Astrocyte of the hippocampus (primary cell): ENCODE data around the gene SPINK2.

ENCODE experiments used
- DNase-seq: peaks from one replicate; pipeline ENCODE4 v3.0.0; 2011; ENCODE audit warnings: low read depth, low spot score

The SPINK2 gene

DNA sequence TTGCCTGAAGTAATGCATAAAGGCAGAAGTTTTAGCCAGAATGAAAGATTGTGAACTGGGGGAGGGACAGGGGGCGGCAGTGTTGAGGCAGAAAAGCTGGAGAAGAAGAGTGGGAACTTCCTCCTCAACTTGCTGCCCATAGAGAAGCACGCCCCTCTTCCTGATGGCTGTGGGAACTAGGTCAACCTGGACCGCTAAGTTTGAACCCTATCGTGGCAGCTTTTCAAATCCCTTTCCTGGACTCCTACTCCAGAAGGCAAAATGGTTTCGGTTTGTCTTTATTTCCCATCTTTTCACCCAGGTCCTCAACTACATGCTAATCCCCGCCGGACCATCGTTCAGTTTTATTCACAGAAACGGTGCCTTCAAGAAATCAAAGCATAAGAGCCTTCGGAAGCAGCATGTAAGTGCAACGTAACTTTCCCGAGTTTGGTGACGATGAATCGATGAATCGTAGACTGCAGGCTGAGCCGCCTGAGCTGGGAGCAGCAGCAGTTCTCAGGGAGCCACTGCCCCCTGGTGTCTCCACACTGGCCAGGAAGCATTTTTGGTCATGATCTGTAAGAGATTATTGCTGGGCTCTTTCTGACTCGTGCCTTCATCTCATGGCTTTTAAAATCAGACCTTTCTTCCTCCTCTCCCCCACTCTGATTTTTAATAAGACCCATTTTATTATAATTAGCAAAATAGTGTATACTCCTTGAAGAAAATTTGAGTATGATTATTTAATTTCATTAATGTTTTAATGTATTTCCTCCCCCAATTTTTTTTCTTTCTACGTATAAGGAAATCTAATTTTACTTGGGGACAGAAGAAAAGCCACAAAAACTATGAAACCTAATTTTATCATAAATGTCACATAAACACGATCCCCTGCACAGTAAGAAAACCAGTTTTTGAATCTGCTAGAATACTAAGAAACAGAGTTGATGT, 21.4 kb downstream of the SPINK2 start:
- DNase-seq, result peak; percentile 94

GRCh38 chr4:56799161-56799759, 22.2 kb downstream of the SPINK2 start:
- no peak for DNase-seq

- DNase-seq, result no peak
These were observed 25.3 kb downstream of the SPINK2 start for GRCh38 chr4:56796211-56796610.

DNA sequence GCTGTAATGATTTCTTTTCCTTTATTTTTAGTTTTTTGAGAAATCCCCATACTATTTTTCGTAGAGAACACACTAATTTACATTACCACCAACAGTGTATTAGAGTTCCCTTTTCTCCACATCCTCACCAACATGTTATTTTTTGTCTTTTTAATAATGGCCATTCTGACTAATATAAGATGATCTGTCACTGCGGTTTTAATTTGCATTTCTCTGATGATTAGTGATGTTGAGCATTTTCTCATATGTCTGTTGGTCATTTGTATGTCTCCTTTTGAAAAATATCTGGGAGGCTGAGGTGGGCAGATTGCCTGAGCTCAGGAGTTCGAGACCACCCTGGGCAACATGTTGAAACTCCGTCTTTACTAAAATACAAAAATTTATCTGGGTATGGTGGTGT, 30.2 kb downstream of the SPINK2 start:
- DNase-seq, result no peak

GRCh38 chr4:56790691-56791091, 30.8 kb downstream of the SPINK2 start:
- DNase-seq, result no peak

- DNase-seq, result no peak
These were observed 33.4 kb downstream of the SPINK2 start for GRCh38 chr4:56788081-56788480.

GRCh38 chr4:56787380-56787779, 34.1 kb downstream of the SPINK2 start:
- DNase-seq, result no peak

GRCh38 chr4:56786955-56787354, 34.5 kb downstream of the SPINK2 start:
- peak; percentile 61 for DNase-seq

- DNase-seq, result peak; percentile 57
These were observed 37.5 kb downstream of the SPINK2 start for GRCh38 chr4:56783986-56784385.

GRCh38 chr4:56782019-56782418, 39.5 kb downstream of the SPINK2 start:
- no peak for DNase-seq

- DNase-seq, result no peak
These were observed 48.2 kb downstream of the SPINK2 start for GRCh38 chr4:56773346-56773745.

GRCh38 chr4:56772134-56772533, 49.4 kb downstream of the SPINK2 start:
- DNase-seq, result no peak

- no peak for DNase-seq
These were observed 52.7 kb downstream of the SPINK2 start for GRCh38 chr4:56768763-56769162.

DNA sequence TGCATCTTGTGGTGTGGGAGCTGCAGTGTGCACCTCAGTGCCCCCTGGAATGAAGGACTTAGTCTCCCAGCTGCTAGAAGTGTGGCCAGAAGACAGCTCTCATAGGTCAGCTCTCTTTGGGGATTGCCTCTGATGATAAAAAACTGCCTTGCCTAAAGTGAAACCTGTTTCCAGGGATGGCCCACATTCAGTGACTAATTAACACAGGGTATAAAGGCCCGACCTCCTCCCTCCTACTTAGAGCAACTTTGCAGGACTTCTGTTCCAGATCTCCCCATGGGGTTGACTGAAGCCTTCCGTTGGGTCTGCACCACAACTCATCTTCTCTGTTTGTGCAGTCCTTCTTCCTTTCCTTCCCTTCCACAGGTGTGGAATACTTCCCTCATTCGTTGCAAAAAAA, 53.2 kb downstream of the SPINK2 start:
- DNase-seq, result no peak

DNA sequence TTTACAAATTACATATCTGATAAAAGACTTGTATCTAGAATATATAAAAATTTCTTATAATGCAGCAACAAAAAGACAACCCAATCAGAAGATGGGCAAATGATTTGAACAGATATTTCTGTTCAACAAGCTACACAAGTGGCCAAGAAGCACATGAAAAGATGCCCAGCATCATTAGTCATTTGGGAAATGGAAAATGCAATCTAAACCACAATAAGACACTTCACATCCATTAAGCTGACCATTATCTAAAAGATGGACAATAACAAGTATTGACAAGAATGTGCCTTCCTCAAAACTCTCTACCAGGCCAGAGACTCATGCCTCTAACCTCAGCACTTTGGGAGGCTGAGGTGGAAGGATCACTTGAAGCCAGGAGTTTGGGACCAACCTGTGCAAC, 53.9 kb downstream of the SPINK2 start:
- DNase-seq, result no peak

GRCh38 chr4:56764775-56765174, 56.7 kb downstream of the SPINK2 start:
- DNase-seq, result no peak

- no peak for DNase-seq
These were observed 57.3 kb downstream of the SPINK2 start for GRCh38 chr4:56764223-56764622.

DNA sequence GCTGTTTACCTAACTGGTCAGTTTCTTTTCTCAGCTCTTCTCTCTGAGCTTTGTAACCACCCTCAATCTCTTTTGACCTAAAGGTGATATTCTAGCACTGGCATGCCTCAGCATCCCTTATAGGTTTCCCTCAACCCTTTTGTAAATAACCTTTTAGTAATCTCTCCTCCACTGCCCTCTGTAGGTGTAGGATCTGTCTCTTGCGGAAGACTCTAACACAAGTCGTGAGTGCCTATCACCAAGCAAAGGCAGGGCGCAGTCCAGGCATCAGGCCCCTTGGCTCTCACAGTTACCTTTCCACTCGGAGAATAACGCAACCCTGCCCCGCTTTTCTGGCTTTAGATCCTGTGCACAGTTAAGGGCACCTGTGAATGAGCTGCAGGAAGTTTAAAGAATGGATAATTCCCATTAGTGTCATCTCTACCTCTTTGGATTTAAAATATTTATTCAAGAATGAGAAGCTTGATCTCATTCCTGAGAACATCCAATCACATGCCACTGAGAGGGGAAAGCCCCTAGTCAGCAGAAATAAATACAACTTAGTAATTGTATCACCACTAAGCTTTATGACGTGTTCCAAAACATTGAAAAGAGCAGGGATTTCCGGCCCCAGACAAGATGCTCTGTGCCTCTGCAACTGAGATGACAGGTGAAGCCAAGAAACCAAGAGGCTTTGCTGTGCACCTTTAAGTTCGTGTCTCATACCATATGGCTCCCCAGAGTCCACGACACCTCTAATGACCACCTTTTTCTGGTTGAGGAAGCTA, 58.8 kb downstream of the SPINK2 start:
- DNase-seq, result no peak

DNA sequence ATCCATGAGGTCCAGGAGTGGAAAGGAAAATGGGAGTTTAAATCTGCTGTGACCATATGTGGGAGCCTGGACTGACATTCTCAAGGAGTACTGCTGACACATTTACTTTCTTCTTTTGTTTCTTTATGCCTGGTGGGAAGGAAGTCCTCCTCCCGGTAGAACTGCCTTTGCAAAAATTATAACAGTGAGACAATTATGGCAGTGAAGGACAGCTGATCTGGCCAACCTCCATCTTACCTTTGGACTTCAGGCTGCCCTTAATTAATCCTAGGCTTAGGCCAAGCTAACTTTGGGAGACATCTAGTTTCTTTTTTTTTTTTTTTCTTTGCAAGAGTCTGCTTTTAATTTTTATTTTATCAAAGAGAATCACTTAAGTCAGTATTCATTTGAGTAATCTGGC, 61.3 kb downstream of the SPINK2 start:
- DNase-seq, result no peak
